Measurements from ENCODE around the gene CYTL1. TPM values are rescaled to one million over a fixed set of nuclear protein-coding genes. Genes with fewer than 3 reads are reported as not detected.
A peak's percentile ranks its signal among the peaks of the same experiment; 100 is the strongest.

The CYTL1 gene
- total RNA-seq, 1 experiment from 2014 or later, result 3.2 TPM

DNA sequence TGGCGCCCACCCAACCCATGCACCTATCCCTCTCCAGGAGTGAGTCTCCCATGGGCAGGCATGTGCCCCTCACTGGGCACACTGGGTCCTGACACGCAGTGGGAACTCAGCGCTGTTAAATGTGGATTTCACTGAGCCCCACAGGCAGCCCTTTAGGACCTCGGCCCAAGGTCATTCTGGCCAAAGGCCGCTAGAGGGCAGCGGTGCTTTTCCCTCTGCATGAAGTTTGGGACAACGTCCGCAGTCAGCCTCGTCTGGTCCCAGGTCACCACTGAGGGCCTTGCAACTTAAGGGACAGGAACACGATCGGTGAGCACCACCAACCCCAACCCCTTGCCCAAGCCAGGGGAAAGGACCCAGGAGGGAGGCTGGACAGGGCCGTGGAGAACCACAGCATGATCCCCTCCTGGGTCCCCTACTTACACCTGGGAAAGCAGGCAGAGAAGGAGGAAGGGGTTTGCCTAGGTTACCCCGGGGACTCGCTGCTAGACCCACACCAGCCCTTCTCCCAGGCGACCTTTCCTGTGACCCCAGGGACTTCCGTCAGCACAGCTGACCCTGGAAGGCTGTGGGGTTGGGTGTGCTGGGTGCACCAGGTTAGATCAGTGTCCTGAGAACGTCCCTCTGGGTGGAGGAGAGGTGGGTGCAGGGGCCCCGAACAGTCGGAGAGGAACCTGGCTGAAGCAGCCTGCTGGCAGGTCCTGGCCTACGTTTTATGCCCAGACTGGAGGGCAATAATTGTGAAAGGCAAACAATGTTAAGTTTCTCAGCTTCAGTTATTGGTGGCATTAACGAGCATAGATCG is 24.0 kb downstream of the CYTL1 start:
- Mint-ChIP-seq H3K9me3 (no peaks in the 10 kb centered on the region), H3K27me3 (ENCODE audit: low read depth) (peaks cover 17% of the 10 kb centered on the region), H3K4me1 (peaks cover 16% of the 10 kb centered on the region), H3K27ac (no peak overlapping the region), H3K36me3 (no peaks in the 10 kb centered on the region), H3K4me3 (no peak overlapping the region)
- CTCF ChIA-PET, result interaction anchor here (0.9 to 1.5 kb wide), 3 partner anchors 10 to 32 kb away, joined by 3 read pairs; no protein-coding TSS in a partner anchor
- DNase-seq (ENCODE audit: low spot score) (peak; percentile 87), ATAC-seq (peak; percentile 96)
- TF ChIP-seq NR2C2 (CRISPR knock-in tag; IDR thresholded peaks at IDR 0.05) (no peak), JUN (CRISPR knock-in tag; IDR thresholded peaks at IDR 0.05) (no peak), NFE2L1 (CRISPR knock-in tag; IDR thresholded peaks at IDR 0.05) (no peak), CTCF (IDR thresholded peaks at IDR 0.05) (peak; percentile 90), SP1 (CRISPR knock-in tag; conservative IDR thresholded peaks at IDR 0.05) (no peak), SMAD4 (CRISPR knock-in tag; IDR thresholded peaks at IDR 0.05) (no peak), HMGXB4 (CRISPR knock-in tag; IDR thresholded peaks at IDR 0.05) (0 out of 2 replicates have a peak, but pooled peaks have one; percentile 29), NFYB (CRISPR knock-in tag; conservative IDR thresholded peaks at IDR 0.05; ENCODE audit: low read depth) (no peak), ZNF232 (CRISPR knock-in tag; IDR thresholded peaks at IDR 0.05) (peak; percentile 94), USF2 (CRISPR knock-in tag; IDR thresholded peaks at IDR 0.05) (no peak)
- TF ChIP-seq, protein P1, sequence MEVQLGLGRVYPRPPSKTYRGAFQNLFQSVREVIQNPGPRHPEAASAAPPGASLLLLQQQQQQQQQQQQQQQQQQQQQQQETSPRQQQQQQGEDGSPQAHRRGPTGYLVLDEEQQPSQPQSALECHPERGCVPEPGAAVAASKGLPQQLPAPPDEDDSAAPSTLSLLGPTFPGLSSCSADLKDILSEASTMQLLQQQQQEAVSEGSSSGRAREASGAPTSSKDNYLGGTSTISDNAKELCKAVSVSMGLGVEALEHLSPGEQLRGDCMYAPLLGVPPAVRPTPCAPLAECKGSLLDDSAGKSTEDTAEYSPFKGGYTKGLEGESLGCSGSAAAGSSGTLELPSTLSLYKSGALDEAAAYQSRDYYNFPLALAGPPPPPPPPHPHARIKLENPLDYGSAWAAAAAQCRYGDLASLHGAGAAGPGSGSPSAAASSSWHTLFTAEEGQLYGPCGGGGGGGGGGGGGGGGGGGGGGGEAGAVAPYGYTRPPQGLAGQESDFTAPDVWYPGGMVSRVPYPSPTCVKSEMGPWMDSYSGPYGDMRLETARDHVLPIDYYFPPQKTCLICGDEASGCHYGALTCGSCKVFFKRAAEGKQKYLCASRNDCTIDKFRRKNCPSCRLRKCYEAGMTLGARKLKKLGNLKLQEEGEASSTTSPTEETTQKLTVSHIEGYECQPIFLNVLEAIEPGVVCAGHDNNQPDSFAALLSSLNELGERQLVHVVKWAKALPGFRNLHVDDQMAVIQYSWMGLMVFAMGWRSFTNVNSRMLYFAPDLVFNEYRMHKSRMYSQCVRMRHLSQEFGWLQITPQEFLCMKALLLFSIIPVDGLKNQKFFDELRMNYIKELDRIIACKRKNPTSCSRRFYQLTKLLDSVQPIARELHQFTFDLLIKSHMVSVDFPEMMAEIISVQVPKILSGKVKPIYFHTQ (CRISPR knock-in tag; IDR thresholded peaks at IDR 0.05), result no peak
- POLR2A ChIA-PET, result no interaction called here

GRCh38 chr4:4994312-4995097 is 24.8 kb downstream of the CYTL1 start:
- POLR2A ChIA-PET, result interaction anchor here (0.5 kb wide), 1 partner anchor 12 kb away, joined by 3 read pairs; no protein-coding TSS in a partner anchor
- Mint-ChIP-seq H3K4me1 (peaks cover 16% of the 10 kb centered on the region), H3K36me3 (no peaks in the 10 kb centered on the region), H3K27me3 (ENCODE audit: low read depth) (peaks cover 14% of the 10 kb centered on the region), H3K4me3 (no peak overlapping the region), H3K9me3 (no peaks in the 10 kb centered on the region), H3K27ac (no peak overlapping the region)
- 0 out of 2 replicates have a peak, but pooled peaks have one; percentile 26 for TF ChIP-seq FOXP1 (CRISPR knock-in tag; IDR thresholded peaks at IDR 0.05; ENCODE audit: borderline replicate concordance)
- TF ChIP-seq SOX15 (CRISPR knock-in tag; IDR thresholded peaks at IDR 0.05), result no peak
- ATAC-seq, result no peak; the same call in 1 of the 2 replicates
- no peak for DNase-seq (ENCODE audit: low spot score)
- CTCF ChIA-PET, result interaction anchor here (1.0 to 1.5 kb wide), 4 partner anchors 9 to 56 kb away, joined by 3 to 6 read pairs (median 4); partner anchors contain the start of gene STK32B

All from WTC11 (cell line).